ENCODE results near the gene C16orf54.
"Not testable (repeated sequence)": the region's sequence is repeated elsewhere in the genome, so short reads cannot be mapped to it uniquely, and the experiment has no call there.

C16orf54 gene

GRCh38 chr16:29756654-29757053 lies 10.9 kb upstream of the C16orf54 start:
- Histone ChIP-seq H3K9ac (ENCODE audit: low read depth in 1 of 2, low read length in 2 of 2) (no peak overlapping the region), H3K4me1 (ENCODE audit: control insufficient read depth in 1 of 2, insufficient read depth in 2 of 2, low read length in 2 of 2) (peaks cover 0 to 15% of the 10 kb centered on the region in 2 donors), H3K27ac (ENCODE audit: low read depth, low read length) (no peak overlapping the region), H3K27me3 (ENCODE audit: control insufficient read depth in 1 of 2, insufficient read depth in 2 of 2, low read length in 2 of 2) (no peaks in the 10 kb centered on the region), H3K4me3 (ENCODE audit: low read depth in 1 of 2, low read length in 2 of 2) (no peak overlapping the region), H3K36me3 (ENCODE audit: control insufficient read depth in 1 of 2, insufficient read depth in 2 of 2, low read length in 2 of 2) (no peaks in the 10 kb centered on the region), H3K9me3 (ENCODE audit: control insufficient read depth in 1 of 2, low read length in 2 of 2) (no peaks in the 10 kb centered on the region)

- no peaks in the 10 kb centered on the region for H3K27me3 ChIP-seq (ENCODE audit: control insufficient read depth in 1 of 2, insufficient read depth in 2 of 2, low read length in 2 of 2)
- no peaks in the 10 kb centered on the region for H3K36me3 ChIP-seq (ENCODE audit: control insufficient read depth in 1 of 2, insufficient read depth in 2 of 2, low read length in 2 of 2)
- no peak overlapping the region for H3K27ac ChIP-seq (ENCODE audit: low read depth, low read length)
- no peaks in the 10 kb centered on the region for H3K9me3 ChIP-seq (ENCODE audit: control insufficient read depth in 1 of 2, low read length in 2 of 2)
- no peak overlapping the region for H3K4me3 ChIP-seq (ENCODE audit: low read depth in 1 of 2, low read length in 2 of 2)
- peaks cover 0 to 6% of the 10 kb centered on the region in 2 donors for H3K4me1 ChIP-seq (ENCODE audit: control insufficient read depth in 1 of 2, insufficient read depth in 2 of 2, low read length in 2 of 2)
- no peak overlapping the region for H3K9ac ChIP-seq (ENCODE audit: low read depth in 1 of 2, low read length in 2 of 2)
Measured at GRCh38 chr16:29753516-29753915, 7.7 kb upstream of the C16orf54 start.

- not testable (repeated sequence) for H3K4me3 ChIP-seq (ENCODE audit: low read depth in 1 of 2, low read length in 2 of 2); H3K27ac ChIP-seq (ENCODE audit: low read depth, low read length); H3K27me3 ChIP-seq (ENCODE audit: control insufficient read depth in 1 of 2, insufficient read depth in 2 of 2, low read length in 2 of 2); H3K36me3 ChIP-seq (ENCODE audit: control insufficient read depth in 1 of 2, insufficient read depth in 2 of 2, low read length in 2 of 2); H3K9ac ChIP-seq (ENCODE audit: low read depth in 1 of 2, low read length in 2 of 2); H3K9me3 ChIP-seq (ENCODE audit: control insufficient read depth in 1 of 2, low read length in 2 of 2); H3K4me1 ChIP-seq (ENCODE audit: control insufficient read depth in 1 of 2, insufficient read depth in 2 of 2, low read length in 2 of 2)
Measured at GRCh38 chr16:29748760-29749149, 3.0 kb upstream of the C16orf54 start.

- no peaks in the 10 kb centered on the region for H3K27me3 ChIP-seq (ENCODE audit: control insufficient read depth in 1 of 2, insufficient read depth in 2 of 2, low read length in 2 of 2)
- H3K36me3 ChIP-seq (ENCODE audit: control insufficient read depth in 1 of 2, insufficient read depth in 2 of 2, low read length in 2 of 2), result no peaks in the 10 kb centered on the region
- H3K27ac ChIP-seq (ENCODE audit: low read depth, low read length), result no peak overlapping the region
- peaks cover 0 to 6% of the 10 kb centered on the region in 2 donors for H3K4me1 ChIP-seq (ENCODE audit: control insufficient read depth in 1 of 2, insufficient read depth in 2 of 2, low read length in 2 of 2)
- no peak overlapping the region for H3K4me3 ChIP-seq (ENCODE audit: low read depth in 1 of 2, low read length in 2 of 2)
- H3K9ac ChIP-seq (ENCODE audit: low read depth in 1 of 2, low read length in 2 of 2), result no peak overlapping the region
- no peaks in the 10 kb centered on the region for H3K9me3 ChIP-seq (ENCODE audit: control insufficient read depth in 1 of 2, low read length in 2 of 2)
Measured at GRCh38 chr16:29747947-29748759, 2.4 kb upstream of the C16orf54 start.

GRCh38 chr16:29746518-29746917 lies 728 bp upstream of the C16orf54 start:
- not testable (repeated sequence) for H3K4me1 ChIP-seq (ENCODE audit: control insufficient read depth in 1 of 2, insufficient read depth in 2 of 2, low read length in 2 of 2); H3K9ac ChIP-seq (ENCODE audit: low read depth in 1 of 2, low read length in 2 of 2); H3K9me3 ChIP-seq (ENCODE audit: control insufficient read depth in 1 of 2, low read length in 2 of 2); H3K36me3 ChIP-seq (ENCODE audit: control insufficient read depth in 1 of 2, insufficient read depth in 2 of 2, low read length in 2 of 2); H3K27ac ChIP-seq (ENCODE audit: low read depth, low read length); H3K27me3 ChIP-seq (ENCODE audit: control insufficient read depth in 1 of 2, insufficient read depth in 2 of 2, low read length in 2 of 2)
- peak overlapping the region in 1 of 2 donors; percentile 65 for H3K4me3 ChIP-seq (ENCODE audit: low read depth in 1 of 2, low read length in 2 of 2)

GRCh38 chr16:29745121-29745852 lies 503 bp downstream of the C16orf54 start:
- peaks cover 2 to 6% of the 10 kb centered on the region in 2 donors for H3K4me1 ChIP-seq (ENCODE audit: control insufficient read depth in 1 of 2, insufficient read depth in 2 of 2, low read length in 2 of 2)
- H3K9ac ChIP-seq (ENCODE audit: low read depth in 1 of 2, low read length in 2 of 2), result peak overlapping the region; percentile 48 to 59
- H3K4me3 ChIP-seq (ENCODE audit: low read depth in 1 of 2, low read length in 2 of 2), result peak overlapping the region; percentile 51 to 65

GRCh38 chr16:29744541-29745101 lies 1.2 kb downstream of the C16orf54 start:
- Histone ChIP-seq H3K9ac (ENCODE audit: low read depth in 1 of 2, low read length in 2 of 2) (no peak overlapping the region), H3K4me1 (ENCODE audit: control insufficient read depth in 1 of 2, insufficient read depth in 2 of 2, low read length in 2 of 2) (peaks cover 6 to 7% of the 10 kb centered on the region in 2 donors), H3K9me3 (ENCODE audit: control insufficient read depth in 1 of 2, low read length in 2 of 2) (no peaks in the 10 kb centered on the region), H3K36me3 (ENCODE audit: control insufficient read depth in 1 of 2, insufficient read depth in 2 of 2, low read length in 2 of 2) (no peaks in the 10 kb centered on the region), H3K27ac (ENCODE audit: low read depth, low read length) (no peak overlapping the region), H3K27me3 (ENCODE audit: control insufficient read depth in 1 of 2, insufficient read depth in 2 of 2, low read length in 2 of 2) (no peaks in the 10 kb centered on the region), H3K4me3 (ENCODE audit: low read depth in 1 of 2, low read length in 2 of 2) (peak overlapping the region; percentile 51 to 65)

More at GRCh38 chr16:29745121-29745852, 503 bp downstream of the C16orf54 start:
- no peaks in the 10 kb centered on the region for H3K27me3 ChIP-seq (ENCODE audit: control insufficient read depth in 1 of 2, insufficient read depth in 2 of 2, low read length in 2 of 2)
- no peaks in the 10 kb centered on the region for H3K9me3 ChIP-seq (ENCODE audit: control insufficient read depth in 1 of 2, low read length in 2 of 2)
- no peak overlapping the region for H3K27ac ChIP-seq (ENCODE audit: low read depth, low read length)
- H3K36me3 ChIP-seq (ENCODE audit: control insufficient read depth in 1 of 2, insufficient read depth in 2 of 2, low read length in 2 of 2), result no peaks in the 10 kb centered on the region

GRCh38 chr16:29743827-29744531 lies 1.8 kb downstream of the C16orf54 start:
- Histone ChIP-seq H3K36me3 (ENCODE audit: control insufficient read depth in 1 of 2, insufficient read depth in 2 of 2, low read length in 2 of 2) (no peaks in the 10 kb centered on the region), H3K4me1 (ENCODE audit: control insufficient read depth in 1 of 2, insufficient read depth in 2 of 2, low read length in 2 of 2) (peaks cover 6 to 7% of the 10 kb centered on the region in 2 donors), H3K4me3 (ENCODE audit: low read depth in 1 of 2, low read length in 2 of 2) (peak overlapping the region in 1 of 2 donors; percentile 51), H3K9me3 (ENCODE audit: control insufficient read depth in 1 of 2, low read length in 2 of 2) (no peaks in the 10 kb centered on the region), H3K27me3 (ENCODE audit: control insufficient read depth in 1 of 2, insufficient read depth in 2 of 2, low read length in 2 of 2) (no peaks in the 10 kb centered on the region), H3K27ac (ENCODE audit: low read depth, low read length) (no peak overlapping the region), H3K9ac (ENCODE audit: low read depth in 1 of 2, low read length in 2 of 2) (no peak overlapping the region)

- Histone ChIP-seq H3K27me3 (ENCODE audit: control insufficient read depth in 1 of 2, insufficient read depth in 2 of 2, low read length in 2 of 2) (no peaks in the 10 kb centered on the region), H3K4me1 (ENCODE audit: control insufficient read depth in 1 of 2, insufficient read depth in 2 of 2, low read length in 2 of 2) (peaks cover 7 to 13% of the 10 kb centered on the region in 2 donors), H3K27ac (ENCODE audit: low read depth, low read length) (no peak overlapping the region), H3K4me3 (ENCODE audit: low read depth in 1 of 2, low read length in 2 of 2) (no peak overlapping the region), H3K36me3 (ENCODE audit: control insufficient read depth in 1 of 2, insufficient read depth in 2 of 2, low read length in 2 of 2) (no peaks in the 10 kb centered on the region), H3K9me3 (ENCODE audit: control insufficient read depth in 1 of 2, low read length in 2 of 2) (no peaks in the 10 kb centered on the region), H3K9ac (ENCODE audit: low read depth in 1 of 2, low read length in 2 of 2) (no peak overlapping the region)
Measured at GRCh38 chr16:29743475-29743826, 2.3 kb downstream of the C16orf54 start.

Data from duodenal mucosa (tissue), 2 donors.